Right lobe of liver (tissue), 6 donors: Measurements from ENCODE around the gene SPARCL1. TPM values are rescaled to one million over a fixed set of nuclear protein-coding genes. Genes with fewer than 3 reads are reported as not detected.

Experiments used
- ATAC-seq, 4 donors: fragments of 200-7000 bp; cut with Tn5 transposase; one replicate each; pipeline ENCODE4 v1.9.1; 2020; ENCODE audit warnings: mild to moderate bottlenecking in 4 of 4, moderate library complexity in 4 of 4
- DNase-seq, 3 donors: peaks; one replicate each; pipeline ENCODE4 v3.0.0-alpha.2; 2020
- H3K27ac ChIP-seq, 3 donors: fragments of 200-600 bp; one replicate each; pipeline ENCODE4 v1.8.0; 2022
- H3K27me3 ChIP-seq, 2 donors: fragments of 200-600 bp; one replicate each; pipeline ENCODE4 v1.8.0; 2022
- H3K36me3 ChIP-seq, 4 donors: fragments of 200-600 bp; sonication (generic) in 1 of 4; one replicate each; pipeline versions ENCODE4 v1.5.1 to v1.8.0; 2017 to 2022; ENCODE audit warnings: control low read depth in 1 of 4
- H3K4me1 ChIP-seq, 4 donors: fragments of 200-600 bp; sonication (generic) in 1 of 4; one replicate each; pipeline versions ENCODE4 v1.5.1 to v1.8.0; 2017 to 2022; ENCODE audit warnings: control low read depth in 1 of 4
- H3K4me3 ChIP-seq, 3 donors: fragments of 200-600 bp; one replicate each; pipeline ENCODE4 v1.8.0; 2022
- H3K9me3 ChIP-seq, 4 donors: fragments of 200-600 bp; sonication (generic) in 1 of 4; one replicate each; pipeline versions ENCODE4 v1.5.1 to v1.8.0; 2017 to 2022; ENCODE audit warnings: control low read depth in 1 of 4
- CTCF ChIP-seq, 4 donors: fragments of 200-600 bp in 3 of 4; fragments of 450-650 bp in 1 of 4; IDR thresholded peaks; one replicate each; pipeline versions ENCODE4 v1.5.1 to v1.8.0; 2016 to 2022; ENCODE audit warnings: antibody characterized with exemption in 4 of 4, mild to moderate bottlenecking in 2 of 4
- POLR2A ChIP-seq: fragments of 450-650 bp; IDR thresholded peaks from one replicate; pipeline ENCODE4 v1.6.1; 2017; ENCODE audit warnings: antibody characterized with exemption, mild to moderate bottlenecking
- WGBS: methylation state at CpG from one replicate; pipeline ENCODE4 v1.1.6; 2018; ENCODE audit warnings: low coverage, low lambda C conversion rate; ENCODE audit not compliant: insufficient coverage; ENCODE audit errors: missing lambda C conversion rate; 5-methylcytosine and 5-hydroxymethylcytosine counted together
- intact Hi-C, 2 donors: fragments of 100-400 bp; cut with DNase I; formaldehyde crosslinking; loops; one replicate each; pipeline versions ENCODE4 v1.11.2 to v1.14.1; 2022
- total RNA-seq, 6 experiments: library from RNA; depleted of rRNA in 2 of 6; stranded (reverse); fragments of >200 nt in 2 of 6; fragmentation: NEBNext Ultra II Directional in 3 of 6; extraction: Animal tissue kit (Norgen Biotek cat#: 25700) in 3 of 6; gene quantifications; one replicate each; pipeline versions ENCODE4 v1.1.0 to v1.2.4, GENCODE V29; 2016 to 2023
- donor health status: DM: no; HTN: yes; CAD: no.
- donor health status: DM: no; HTN: no; CAD: no.
- donor health status: DM: no; HTN: no; CAD: no.
- donor health status: DM: no; HTN: yes; CAD: no.
- donor health status: DM: no; HTN: yes; CAD: no.

SPARCL1 gene
- total RNA-seq, 6 experiments from 2014 or later, result 5.3 to 14.3 (median 9.1) TPM

DNA sequence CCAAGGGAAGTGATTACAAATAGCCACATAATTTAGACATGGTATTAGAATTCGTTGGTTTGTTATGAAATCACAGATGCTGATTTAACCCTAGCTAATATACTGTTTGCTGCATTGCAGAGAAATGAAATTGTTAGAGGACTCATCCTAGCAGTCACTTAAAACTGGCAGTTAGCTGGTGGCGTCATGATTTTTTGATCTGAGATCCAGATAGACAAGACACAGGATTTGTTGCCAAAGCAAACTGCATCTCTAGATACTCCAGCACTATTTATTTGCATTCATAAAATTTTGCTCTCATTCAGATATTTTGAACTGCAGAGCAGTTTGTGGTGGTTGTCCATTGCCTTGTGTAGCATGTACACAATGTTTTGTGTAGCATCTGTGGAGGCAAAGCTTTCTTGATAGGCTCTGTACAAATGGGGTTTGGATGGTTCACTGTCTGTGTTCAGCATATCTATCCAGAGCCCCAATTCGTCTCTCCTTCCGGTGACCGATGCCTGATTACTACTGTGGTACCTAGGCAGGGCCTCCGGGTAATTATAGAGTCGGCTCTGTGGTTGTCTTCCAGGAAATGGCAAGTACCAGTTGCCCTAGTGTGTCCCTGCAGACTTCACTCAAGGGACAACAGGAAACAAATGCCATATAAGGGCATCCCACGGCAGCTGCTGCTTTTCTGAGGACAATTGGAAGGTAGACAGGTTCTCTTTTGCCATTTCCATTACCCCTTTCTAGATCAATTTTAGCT, 30.1 kb upstream of the SPARCL1 start:
- DNase-seq (no peak), ATAC-seq (peak in 2 of 4 donors; percentile 25)
- no peaks in the 10 kb centered on the region for H3K9me3 ChIP-seq
- H3K36me3 ChIP-seq, result no peaks in the 10 kb centered on the region
- intact Hi-C loops, result no loop called here
- no peak overlapping the region for H3K4me3 ChIP-seq
- no peaks in the 10 kb centered on the region for H3K4me1 ChIP-seq
- no peaks in the 10 kb centered on the region for H3K27me3 ChIP-seq
- 44% methylated on average over 3 of the region's 8 CpGs for WGBS
- TF ChIP-seq POLR2A, result no peak
- no peak for TF ChIP-seq CTCF (IDR thresholded peaks at IDR 0.05)
- H3K27ac ChIP-seq, result no peak overlapping the region

DNA sequence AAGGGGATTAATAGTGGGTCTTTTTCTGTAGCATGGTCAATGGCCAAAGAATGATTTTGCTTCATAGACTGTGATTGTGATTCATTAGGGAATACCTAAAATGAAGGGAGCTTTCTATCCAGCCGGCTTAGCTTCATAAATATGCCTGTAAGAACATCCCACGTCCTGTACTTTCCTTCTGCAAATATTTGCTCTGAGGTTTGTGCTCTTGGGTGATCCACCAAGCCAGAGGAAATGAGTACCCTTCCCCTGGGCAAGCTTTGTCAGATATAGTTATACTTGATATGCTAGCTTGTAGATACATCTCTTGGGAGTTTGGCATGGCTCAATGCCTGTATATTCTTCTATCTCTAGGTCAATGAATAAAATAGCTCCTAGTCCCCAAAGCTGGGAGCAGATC, 28.2 kb upstream of the SPARCL1 start:
- ATAC-seq (no peak), DNase-seq (no peak)
- Histone ChIP-seq H3K4me1 (no peaks in the 10 kb centered on the region), H3K36me3 (no peaks in the 10 kb centered on the region), H3K27me3 (no peaks in the 10 kb centered on the region), H3K4me3 (no peak overlapping the region), H3K9me3 (no peaks in the 10 kb centered on the region), H3K27ac (no peak overlapping the region)
- TF ChIP-seq POLR2A, result no peak
- no peak for TF ChIP-seq CTCF (IDR thresholded peaks at IDR 0.05)
- WGBS, result 28% methylated on average over 2 of the region's 2 CpGs
- intact Hi-C loops, result no loop called here

- WGBS, result 77% methylated on average over 5 of the region's 5 CpGs
- no peaks in the 10 kb centered on the region for H3K4me1 ChIP-seq
- H3K9me3 ChIP-seq, result no peaks in the 10 kb centered on the region
- no peaks in the 10 kb centered on the region for H3K36me3 ChIP-seq
- TF ChIP-seq POLR2A, result no peak
- no peaks in the 10 kb centered on the region for H3K27me3 ChIP-seq
- no peak overlapping the region for H3K27ac ChIP-seq
- intact Hi-C loops, result no loop called here
- no peak overlapping the region for H3K4me3 ChIP-seq
- DNase-seq (no peak), ATAC-seq (peak in 1 of 4 donors; percentile 14)
Measured at GRCh38 chr4:87555773-87556619, 26.8 kb upstream of the SPARCL1 start.

GRCh38 chr4:87553182-87553581, 24.0 kb upstream of the SPARCL1 start:
- Histone ChIP-seq H3K4me1 (no peaks in the 10 kb centered on the region), H3K27ac (no peak overlapping the region), H3K4me3 (no peak overlapping the region), H3K36me3 (no peaks in the 10 kb centered on the region), H3K9me3 (no peaks in the 10 kb centered on the region), H3K27me3 (no peaks in the 10 kb centered on the region)
- 63% methylated on average over 4 of the region's 4 CpGs for WGBS
- DNase-seq (no peak), ATAC-seq (no peak)
- no peak for TF ChIP-seq CTCF (IDR thresholded peaks at IDR 0.05)
- no peak for TF ChIP-seq POLR2A
- intact Hi-C loops, result no loop called here

DNA sequence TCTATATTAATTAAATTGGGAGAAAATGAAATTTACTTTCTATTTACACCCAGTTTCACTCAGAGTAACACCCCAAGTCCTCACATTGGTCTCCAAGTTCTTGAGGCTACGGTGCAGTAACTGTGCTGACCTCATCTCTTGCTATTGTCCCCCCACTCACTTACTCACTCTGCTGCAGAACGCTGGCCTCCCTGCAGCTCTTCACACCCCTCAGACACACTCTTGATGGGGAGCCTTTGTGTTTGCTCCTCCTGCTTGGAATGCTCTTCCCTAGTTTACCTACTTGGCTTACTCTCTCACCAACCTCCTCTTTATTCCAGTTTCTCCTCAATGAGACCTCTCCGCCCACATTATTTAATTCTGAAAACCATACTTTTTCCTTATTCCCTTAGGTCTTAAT, 22.2 kb upstream of the SPARCL1 start:
- Histone ChIP-seq H3K36me3 (no peaks in the 10 kb centered on the region), H3K27ac (no peak overlapping the region), H3K9me3 (no peaks in the 10 kb centered on the region), H3K4me1 (no peaks in the 10 kb centered on the region), H3K4me3 (no peak overlapping the region), H3K27me3 (no peaks in the 10 kb centered on the region)
- DNase-seq (no peak), ATAC-seq (no peak)
- no peak for TF ChIP-seq CTCF (IDR thresholded peaks at IDR 0.05)
- TF ChIP-seq POLR2A, result no peak
- 46% methylated on average over 3 of the region's 3 CpGs for WGBS
- intact Hi-C loops, result no loop called here
